NT2/D1 (cell line): ENCODE data around the gene NUDCD3.

Experiments
- SUZ12 ChIP-seq: IDR thresholded peaks from 2 replicates; pipeline ENCODE4 v1.6.1; 2011; ENCODE audit not compliant: insufficient read length, insufficient read depth; ENCODE audit errors: extremely low read depth
- ZNF274 ChIP-seq: IDR thresholded peaks from 2 replicates; pipeline ENCODE4 v1.6.1; 2011; ENCODE audit warnings: mild to moderate bottlenecking, low read depth, low read length

- TF ChIP-seq SUZ12 (no peak), ZNF274 (no peak)
Measured at GRCh38 chr7:44447874-44448425, 42.5 kb downstream of the NUDCD3 start.
